ENCODE results near the gene TENT5C. TPM values are rescaled to one million over a fixed set of nuclear protein-coding genes. Genes with fewer than 3 reads are reported as not detected.

The TENT5C gene
- polyA plus RNA-seq, 3 donors, result 2.6 to 3.4 (median 3.2) TPM

DNA sequence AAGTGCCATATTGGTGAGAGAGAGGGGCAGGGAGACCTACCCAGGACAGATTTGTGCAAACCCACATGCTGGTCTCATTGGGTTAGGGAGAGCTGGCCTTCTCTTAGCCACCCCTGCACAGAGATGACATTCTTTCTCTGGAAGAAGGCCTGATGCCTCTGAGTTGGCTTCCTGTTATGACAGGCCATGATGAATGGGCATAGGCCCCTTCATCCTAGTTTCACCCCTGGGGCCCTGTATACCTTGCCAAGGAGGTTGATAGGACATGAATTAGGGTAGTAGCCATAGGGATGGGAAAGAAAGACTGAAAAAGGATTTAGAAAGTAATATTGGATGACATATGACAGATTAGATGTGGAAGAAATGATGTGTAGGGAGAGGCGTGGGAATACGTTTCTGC, 46.6 kb downstream of the TENT5C start:
- DNase-seq (ENCODE audit: low read depth in 3 of 3, low spot score in 2 of 3), result no peak

DNA sequence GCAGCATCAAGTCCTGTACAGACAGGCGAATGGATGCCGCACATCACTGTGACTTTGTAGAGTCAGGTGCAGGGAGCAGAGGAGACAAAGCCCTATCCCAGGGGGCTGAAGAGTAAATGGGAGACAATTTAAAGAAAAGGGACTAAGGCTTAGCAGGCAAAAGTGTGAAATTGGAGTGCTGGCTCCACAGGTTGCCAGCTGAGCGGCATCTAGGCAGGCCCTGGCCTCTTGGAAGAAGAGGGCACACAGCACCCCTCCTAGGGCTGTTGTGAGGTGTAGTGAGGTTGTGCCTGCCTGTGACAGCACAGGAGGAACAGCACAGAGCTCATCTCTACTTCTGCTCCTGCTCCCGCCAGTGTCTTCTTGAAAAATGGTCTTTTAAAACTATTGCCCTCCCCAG, 47.3 kb downstream of the TENT5C start:
- no peak for DNase-seq (ENCODE audit: low read depth in 3 of 3, low spot score in 2 of 3)

GRCh38 chr1:117653732-117654492, 48.1 kb downstream of the TENT5C start:
- DNase-seq (ENCODE audit: low read depth in 3 of 3, low spot score in 2 of 3), result no peak

DNA sequence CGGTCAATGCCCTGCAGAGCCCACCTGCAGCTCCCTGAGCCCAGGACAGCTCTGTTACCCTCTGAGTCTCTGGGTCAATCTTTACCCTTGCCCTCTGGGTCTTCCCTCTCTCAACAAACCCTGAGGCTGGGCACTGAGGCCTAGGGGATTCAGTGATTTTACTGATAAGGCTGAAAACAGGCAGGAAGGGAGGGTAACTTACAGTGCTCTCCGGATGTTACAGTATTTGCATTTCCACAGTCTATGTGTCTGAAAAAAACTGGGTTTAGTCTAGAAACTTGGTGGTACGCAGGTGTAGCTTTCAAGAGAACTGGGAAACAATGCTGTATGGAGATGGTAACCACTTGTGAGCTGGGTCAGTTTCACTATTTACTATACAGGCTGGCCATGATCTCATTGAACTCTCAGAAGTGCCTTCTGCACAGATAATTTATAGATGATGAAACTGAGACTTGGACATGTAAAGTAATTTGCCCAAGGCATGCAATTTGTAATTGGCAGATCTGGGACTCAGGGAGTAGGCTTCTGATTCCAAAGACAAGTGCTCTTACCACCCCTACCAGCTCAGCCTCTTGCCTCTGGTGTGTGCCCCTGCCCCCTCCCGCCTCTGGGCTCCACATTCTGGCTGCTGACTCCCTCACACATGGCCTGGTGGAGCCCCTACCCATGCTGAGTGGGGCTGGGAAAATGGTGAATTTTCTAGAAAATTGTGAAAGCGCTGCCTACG, 48.8 kb downstream of the TENT5C start:
- no peak for DNase-seq (ENCODE audit: low read depth in 3 of 3, low spot score in 2 of 3)

GRCh38 chr1:117655220-117655577, 49.4 kb downstream of the TENT5C start:
- DNase-seq (ENCODE audit: low read depth in 3 of 3, low spot score in 2 of 3), result no peak

- DNase-seq (ENCODE audit: low read depth in 3 of 3, low spot score in 2 of 3), result no peak
Measured at GRCh38 chr1:117656202-117656641, 50.4 kb downstream of the TENT5C start.

- DNase-seq (ENCODE audit: low read depth in 3 of 3, low spot score in 2 of 3), result no peak
Measured at GRCh38 chr1:117657031-117657430, 51.2 kb downstream of the TENT5C start.

- DNase-seq (ENCODE audit: low read depth in 3 of 3, low spot score in 2 of 3), result no peak
Measured at GRCh38 chr1:117657949-117658660, 52.3 kb downstream of the TENT5C start.

- DNase-seq (ENCODE audit: low read depth in 3 of 3, low spot score in 2 of 3), result no peak
Measured at GRCh38 chr1:117658676-117659075, 52.8 kb downstream of the TENT5C start.

GRCh38 chr1:117659550-117660270, 53.9 kb downstream of the TENT5C start:
- DNase-seq (ENCODE audit: low read depth in 3 of 3, low spot score in 2 of 3), result no peak

GRCh38 chr1:117660271-117660965, 54.6 kb downstream of the TENT5C start:
- DNase-seq (ENCODE audit: low read depth in 3 of 3, low spot score in 2 of 3), result no peak

DNA sequence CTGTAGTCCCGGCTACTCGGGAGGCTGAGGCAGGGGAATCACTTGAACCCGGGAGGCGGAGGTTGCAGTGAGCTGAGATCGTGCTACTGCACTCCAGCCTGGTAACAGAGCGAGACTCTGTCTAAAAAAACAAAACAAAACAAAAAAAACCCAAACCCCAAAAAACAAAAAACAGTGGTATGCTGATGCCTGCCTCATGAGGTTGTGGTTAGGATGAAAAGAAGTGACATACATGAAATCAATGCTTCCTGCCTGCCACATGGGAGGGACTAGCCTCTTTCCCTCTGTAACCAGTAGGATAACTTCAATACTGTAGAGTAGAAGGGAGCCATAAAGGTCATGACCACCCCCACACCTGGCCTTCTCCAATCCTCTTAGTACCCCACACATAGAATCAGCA, 55.2 kb downstream of the TENT5C start:
- no peak for DNase-seq (ENCODE audit: low read depth in 3 of 3, low spot score in 2 of 3)

DNA sequence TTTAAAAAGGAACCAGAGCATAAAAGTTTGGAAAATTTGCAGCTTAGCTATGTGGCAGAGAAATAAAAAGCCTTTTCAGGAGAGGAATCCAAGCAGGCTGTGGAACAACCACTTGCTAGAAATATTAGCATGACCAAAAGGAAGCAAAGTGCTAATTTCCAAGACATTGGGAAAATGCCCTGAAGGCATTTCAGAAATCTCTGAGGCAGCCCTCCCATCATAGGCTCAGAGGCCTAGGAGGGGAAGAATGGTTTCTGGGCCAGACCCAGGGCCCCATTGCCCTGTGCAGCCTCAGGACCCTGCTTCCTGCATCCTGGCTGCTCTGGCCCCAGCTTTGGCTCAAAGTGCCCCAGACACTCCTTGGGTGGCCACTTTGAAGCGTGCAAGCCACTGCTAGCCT, 56.8 kb downstream of the TENT5C start:
- no peak for DNase-seq (ENCODE audit: low read depth in 3 of 3, low spot score in 2 of 3)

GRCh38 chr1:117663156-117663902, 57.5 kb downstream of the TENT5C start:
- DNase-seq (ENCODE audit: low read depth in 3 of 3, low spot score in 2 of 3), result no peak

DNA sequence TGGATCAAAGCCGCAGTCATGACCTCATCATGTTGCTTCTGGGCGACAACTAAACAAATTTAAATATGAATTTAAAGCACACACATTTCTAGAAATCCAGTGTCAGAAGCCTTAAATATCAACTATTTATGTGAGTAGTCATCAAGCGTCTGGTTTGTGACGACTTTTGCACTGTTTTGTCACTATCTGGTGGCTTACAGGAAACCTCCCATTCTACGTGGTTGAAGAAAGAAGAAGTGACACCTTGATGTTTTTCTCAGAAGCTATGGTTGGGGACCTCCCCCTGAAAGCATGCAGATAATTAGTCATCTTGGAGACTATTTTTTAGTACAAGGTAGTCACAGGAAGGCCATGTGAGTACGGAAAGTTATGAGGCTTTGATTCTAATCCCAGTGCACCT, 58.5 kb downstream of the TENT5C start:
- no peak for DNase-seq (ENCODE audit: low read depth in 3 of 3, low spot score in 2 of 3)

DNA sequence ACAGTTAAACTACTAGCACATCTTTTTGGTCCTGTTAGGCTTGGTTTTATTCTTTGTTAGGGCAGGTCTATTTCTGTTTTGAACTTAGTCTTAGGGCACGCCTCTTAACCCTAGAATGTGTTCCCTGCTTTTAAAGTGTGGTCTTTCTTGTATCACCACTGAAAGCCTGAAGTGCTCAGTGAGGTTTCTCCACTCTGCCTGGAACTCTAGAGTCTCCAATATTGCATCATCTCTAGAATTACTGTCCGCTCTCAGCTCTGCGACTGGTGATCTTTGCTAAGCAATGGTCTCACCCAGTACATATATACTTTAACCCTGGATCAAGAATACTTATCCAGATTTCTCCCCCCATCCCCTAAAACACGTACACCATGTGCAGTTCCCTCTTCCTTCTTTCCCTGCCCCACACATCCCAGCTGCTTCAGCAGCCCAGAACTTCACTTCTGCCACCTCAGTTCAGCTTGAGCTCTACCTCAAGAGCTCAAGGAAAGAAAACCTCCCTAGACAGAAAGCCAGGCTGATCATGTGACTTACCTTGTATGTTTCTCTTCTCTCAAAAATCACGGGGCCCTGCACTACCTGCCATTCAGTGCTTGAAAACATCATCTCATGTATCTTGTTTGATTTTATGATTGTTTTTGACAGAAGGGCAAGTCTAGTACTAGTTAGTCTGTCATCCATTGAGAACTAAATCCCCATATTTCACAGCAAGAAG, 59.9 kb downstream of the TENT5C start:
- no peak for DNase-seq (ENCODE audit: low read depth in 3 of 3, low spot score in 2 of 3)

DNA sequence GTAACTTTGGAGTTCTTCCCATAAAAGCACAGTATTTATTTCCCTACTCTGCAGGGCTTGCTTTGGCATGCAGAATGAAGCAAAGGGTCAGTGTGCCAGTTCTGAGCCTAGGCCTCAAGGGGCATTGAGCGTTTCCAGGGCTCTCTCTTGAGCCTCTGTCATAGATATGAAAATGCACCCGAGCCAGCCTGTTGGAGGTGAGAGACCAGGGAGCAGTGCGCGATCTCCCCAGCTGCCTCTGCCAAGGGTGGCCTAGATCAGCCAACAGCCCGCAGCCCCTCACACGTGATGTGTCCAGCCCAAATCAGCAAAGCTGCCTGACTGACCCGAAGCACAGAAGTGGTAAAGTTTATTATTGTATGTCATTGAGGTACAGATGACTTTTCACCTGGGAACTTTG, 63.7 kb downstream of the TENT5C start:
- no peak for DNase-seq (ENCODE audit: low read depth in 3 of 3, low spot score in 2 of 3)

GRCh38 chr1:117670976-117671780, 65.3 kb downstream of the TENT5C start:
- DNase-seq (ENCODE audit: low read depth in 3 of 3, low spot score in 2 of 3), result no peak

All from right renal cortex interstitium (tissue), 3 donors.